A673 (cell line): Measurements from ENCODE around the gene FCN1. TPM values are rescaled to one million over a fixed set of nuclear protein-coding genes. Genes with fewer than 3 reads are reported as not detected.

Experiments
- BruUV-seq: library from RNA; stranded (reverse); fragments of 400-500 nt; replicated peaks from 2 replicates; lab custom pipeline; 2021; lab: Mats Ljungman, UMichigan
- CTCF ChIA-PET: fragments of 300-600 bp; sonication (Branson Sonifier 250); formaldehyde crosslinking; loops from one replicate; lab custom pipeline; 2022; ENCODE audit warnings: antibody characterized with exemption; lab: Charles Lee
- POLR2A ChIA-PET: fragments of 300-600 bp; sonication (Branson Sonifier 250); formaldehyde crosslinking; loops from one replicate; lab custom pipeline; 2022; ENCODE audit warnings: antibody characterized with exemption; ENCODE audit not compliant: low non-redundant PET; lab: Charles Lee
- DNase-seq: peaks from one replicate; pipeline ENCODE4 v3.0.0-alpha.2; 2015; ENCODE audit warnings: low spot score
- H3K27ac ChIP-seq: fragments of 200-600 bp; sonication (generic); 2 replicates; pipeline ENCODE4 v1.5.1; 2016; ENCODE audit warnings: mixed run types, low read depth, mild to moderate bottlenecking, mixed read lengths, antibody characterized with exemption, low read length; ENCODE audit not compliant: poor library complexity, severe bottlenecking
- H3K27me3 ChIP-seq: fragments of 200-600 bp; sonication (generic); replicated peaks from 2 replicates; pipeline ENCODE4 v1.6.1; 2017; ENCODE audit warnings: mixed run types, low read depth, mild to moderate bottlenecking, mixed read lengths, antibody characterized with exemption, low read length; ENCODE audit not compliant: insufficient read depth, poor library complexity
- H3K36me3 ChIP-seq: fragments of 200-600 bp; sonication (generic); 2 replicates; pipeline ENCODE4 v1.6.1; 2016; ENCODE audit warnings: mixed run types, mild to moderate bottlenecking, mixed read lengths, antibody characterized with exemption, low read length; ENCODE audit not compliant: insufficient read depth, poor library complexity, severe bottlenecking
- H3K4me1 ChIP-seq: fragments of 200-600 bp; sonication (generic); 2 replicates; pipeline ENCODE4 v1.6.1; 2017; ENCODE audit warnings: mixed run types, mild to moderate bottlenecking, mixed read lengths, antibody characterized with exemption, low read length; ENCODE audit not compliant: insufficient read depth, poor library complexity, severe bottlenecking
- H3K4me3 ChIP-seq: fragments of 200-600 bp; sonication (generic); 2 replicates; pipeline ENCODE4 v1.5.1; 2016; ENCODE audit warnings: low read depth, mixed run types, mild to moderate bottlenecking, mixed read lengths, low read length; ENCODE audit not compliant: poor library complexity, severe bottlenecking
- H3K9me3 ChIP-seq: fragments of 200-600 bp; sonication (generic); 2 replicates; pipeline ENCODE4 v1.6.1; 2016; ENCODE audit warnings: mixed run types, low read depth, mild to moderate bottlenecking, mixed read lengths, antibody characterized with exemption, low read length; ENCODE audit not compliant: poor library complexity, severe bottlenecking
- CTCF ChIP-seq: fragments of 300-800, 200-600 bp; sonication (generic); conservative IDR thresholded peaks from 2 replicates; pipeline ENCODE4 v1.5.1; 2017; ENCODE audit warnings: low read depth, mild to moderate bottlenecking, antibody characterized with exemption, low read length, moderate library complexity, mixed read lengths
- EZH2 ChIP-seq: fragments of 200-600 bp; sonication (generic); IDR thresholded peaks from 2 replicates; pipeline ENCODE4 v1.6.1; 2017; ENCODE audit warnings: borderline replicate concordance, low read depth, mild to moderate bottlenecking, mixed read lengths, antibody characterized with exemption, low read length; ENCODE audit not compliant: poor library complexity, severe bottlenecking
- intact Hi-C: fragments of 100-400 bp; cut with micrococcal nuclease; formaldehyde crosslinking; loops from one replicate; pipeline ENCODE4 v1.10.0; 2022; ENCODE audit not compliant: unreplicated experiment
- total RNA-seq: library from RNA; stranded (reverse); gene quantifications from 2 replicates; pipeline ENCODE4 v1.2.3, GENCODE V29; 2021

FCN1 gene
- total RNA-seq, 1 experiment from 2014 or later: not detected

- BruUV-seq: no TSS peak
These were observed 30.5 kb downstream of the FCN1 start for GRCh38 chr9:134887219-134887618.

GRCh38 chr9:134886413-134886913 lies 31.2 kb downstream of the FCN1 start:
- H3K4me1 ChIP-seq: no peaks in the 10 kb centered on the region
- no peak overlapping the region for H3K27ac ChIP-seq
- TF ChIP-seq CTCF (no peak), EZH2 (no peak)
- DNase-seq: no peak
- POLR2A ChIA-PET: no interaction called here
- CTCF ChIA-PET: no interaction called here
- no peaks in the 10 kb centered on the region for H3K27me3 ChIP-seq
- intact Hi-C loops: no loop called here
- no peak overlapping the region for H3K4me3 ChIP-seq
- H3K9me3 ChIP-seq: no peaks in the 10 kb centered on the region
- H3K36me3 ChIP-seq: no peaks in the 10 kb centered on the region
- no TSS peak for BruUV-seq

More at GRCh38 chr9:134887219-134887618, 30.5 kb downstream of the FCN1 start:
- no peak for DNase-seq
- no peak for TF ChIP-seq EZH2
- no peak for TF ChIP-seq CTCF
- Histone ChIP-seq H3K27me3 (no peaks in the 10 kb centered on the region), H3K4me1 (no peaks in the 10 kb centered on the region), H3K27ac (no peak overlapping the region), H3K9me3 (no peaks in the 10 kb centered on the region), H3K36me3 (no peaks in the 10 kb centered on the region), H3K4me3 (no peak overlapping the region)
- intact Hi-C loops: no loop called here
- ChIA-PET POLR2A (no interaction called here), CTCF (no interaction called here)

- no peak for DNase-seq
- H3K27ac ChIP-seq: no peak overlapping the region
- BruUV-seq: no TSS peak
- CTCF ChIA-PET: no interaction called here
- POLR2A ChIA-PET: no interaction called here
- H3K4me3 ChIP-seq: no peak overlapping the region
- H3K36me3 ChIP-seq: no peaks in the 10 kb centered on the region
- intact Hi-C loops: no loop called here
- TF ChIP-seq CTCF (no peak), EZH2 (no peak)
- H3K9me3 ChIP-seq: no peaks in the 10 kb centered on the region
- no peaks in the 10 kb centered on the region for H3K27me3 ChIP-seq
- H3K4me1 ChIP-seq: no peaks in the 10 kb centered on the region
These were observed 31.9 kb downstream of the FCN1 start for GRCh38 chr9:134885679-134886412.
